WTC11 (cell line): ENCODE data around the gene ODAD3. TPM values are rescaled to one million over a fixed set of nuclear protein-coding genes. Genes with fewer than 3 reads are reported as not detected.

Experiments
- ATF1 ChIP-seq: sonication (generic); formaldehyde crosslinking; IDR thresholded peaks from 2 replicates; pipeline ENCODE4 v1.8.1; 2023; ENCODE audit warnings: mild to moderate bottlenecking, moderate library complexity, missing genetic modification reagents
- CBFB ChIP-seq: sonication (generic); formaldehyde crosslinking; IDR thresholded peaks from 2 replicates; pipeline ENCODE4 v1.8.1; 2022; ENCODE audit warnings: mild to moderate bottlenecking, low read depth, missing genetic modification reagents
- CREB1 ChIP-seq: sonication (generic); formaldehyde crosslinking; IDR thresholded peaks from 2 replicates; pipeline ENCODE4 v1.8.0; 2023; ENCODE audit warnings: mild to moderate bottlenecking, missing genetic modification reagents
- CREM ChIP-seq: sonication (generic); formaldehyde crosslinking; IDR thresholded peaks from 2 replicates; pipeline ENCODE4 v1.8.1; 2022; ENCODE audit warnings: mild to moderate bottlenecking, missing genetic modification reagents, moderate library complexity
- ELF4 ChIP-seq: sonication (generic); formaldehyde crosslinking; IDR thresholded peaks from 2 replicates; pipeline ENCODE4 v1.8.1; 2022; ENCODE audit warnings: low read depth, mild to moderate bottlenecking, moderate library complexity, missing genetic modification reagents
- FOXJ3 ChIP-seq: sonication (generic); formaldehyde crosslinking; IDR thresholded peaks from 2 replicates; pipeline ENCODE4 v1.9.0; 2021; ENCODE audit warnings: missing genetic modification reagents, mild to moderate bottlenecking, borderline replicate concordance
- GABPB1 ChIP-seq: sonication (generic); formaldehyde crosslinking; IDR thresholded peaks from 2 replicates; pipeline ENCODE4 v1.8.1; 2023; ENCODE audit warnings: mild to moderate bottlenecking, missing genetic modification reagents
- IRF2 ChIP-seq: sonication (generic); formaldehyde crosslinking; IDR thresholded peaks from 2 replicates; pipeline ENCODE4 v1.8.0; 2022; ENCODE audit warnings: low read depth, missing genetic modification reagents, borderline replicate concordance
- MYBL2 ChIP-seq: sonication (generic); formaldehyde crosslinking; IDR thresholded peaks from 2 replicates; pipeline ENCODE4 v1.8.1; 2023; ENCODE audit warnings: mild to moderate bottlenecking, moderate library complexity, missing genetic modification reagents
- NR1H2 ChIP-seq: sonication (generic); formaldehyde crosslinking; IDR thresholded peaks from 2 replicates; pipeline ENCODE4 v1.9.0; 2021; ENCODE audit warnings: mild to moderate bottlenecking, moderate library complexity, missing genetic modification reagents
- PRRX2 ChIP-seq: fragments of 250-450 bp; sonication (Bioruptor Pico); IDR thresholded peaks from 2 replicates; pipeline ENCODE4 v1.8.0; 2021; ENCODE audit warnings: mild to moderate bottlenecking
- RORB ChIP-seq: fragments of 250-450 bp; sonication (Bioruptor Pico); IDR thresholded peaks from 2 replicates; pipeline ENCODE4 v1.9.0; 2021; ENCODE audit warnings: mild to moderate bottlenecking
- SP1 ChIP-seq: sonication (generic); formaldehyde crosslinking; conservative IDR thresholded peaks from 2 replicates; pipeline ENCODE4 v1.8.1; 2022; ENCODE audit warnings: missing genetic modification reagents
- ZNF121 ChIP-seq: sonication (generic); formaldehyde crosslinking; IDR thresholded peaks from 2 replicates; pipeline ENCODE4 v1.8.0; 2023; ENCODE audit warnings: missing genetic modification reagents
- ZNF263 ChIP-seq: sonication (generic); formaldehyde crosslinking; IDR thresholded peaks from 2 replicates; pipeline ENCODE4 v1.8.1; 2022; ENCODE audit warnings: low read depth, mild to moderate bottlenecking, moderate library complexity, missing genetic modification reagents
- ZNF396 ChIP-seq: fragments of 250-450 bp; sonication (Bioruptor Pico); IDR thresholded peaks from 2 replicates; pipeline ENCODE4 v1.8.0; 2021; ENCODE audit warnings: mild to moderate bottlenecking, moderate library complexity, borderline replicate concordance
- ZNF416 ChIP-seq: fragments of 250-450 bp; sonication (Bioruptor Pico); IDR thresholded peaks from 2 replicates; pipeline ENCODE4 v1.9.0; 2021; ENCODE audit warnings: mild to moderate bottlenecking, inconsistent platforms
- total RNA-seq: library from RNA; stranded (reverse); gene quantifications from 3 replicates; pipeline ENCODE4 v1.2.3, GENCODE V29; 2021
- TF ChIP-seq, protein P1 (sequence below): sonication (generic); formaldehyde crosslinking; IDR thresholded peaks from 2 replicates; pipeline ENCODE4 v1.8.1; 2023; ENCODE audit warnings: mild to moderate bottlenecking, missing genetic modification reagents
- TF ChIP-seq, protein P2 (sequence below): sonication (generic); formaldehyde crosslinking; IDR thresholded peaks from 2 replicates; pipeline ENCODE4 v1.8.1; 2023; ENCODE audit warnings: mild to moderate bottlenecking, missing genetic modification reagents, borderline replicate concordance
- TF ChIP-seq, protein P3 (sequence below): sonication (generic); formaldehyde crosslinking; IDR thresholded peaks from 2 replicates; pipeline ENCODE4 v1.8.1; 2023; ENCODE audit warnings: mild to moderate bottlenecking, missing genetic modification reagents
- TF ChIP-seq, protein P4 (sequence below): sonication (generic); formaldehyde crosslinking; IDR thresholded peaks from 2 replicates; pipeline ENCODE4 v1.8.1; 2022; ENCODE audit warnings: mild to moderate bottlenecking, missing genetic modification reagents, moderate library complexity, borderline replicate concordance
- TF ChIP-seq, protein P5 (sequence below): sonication (generic); formaldehyde crosslinking; conservative IDR thresholded peaks from 2 replicates; pipeline ENCODE4 v1.8.1; 2023; ENCODE audit warnings: mild to moderate bottlenecking, low read depth, missing genetic modification reagents, moderate library complexity
- TF ChIP-seq, protein P6 (sequence below): fragments of 250-450 bp; sonication (Bioruptor Pico); IDR thresholded peaks from 2 replicates; pipeline ENCODE4 v1.8.0; 2021; ENCODE audit warnings: mild to moderate bottlenecking
- TF ChIP-seq, protein P7 (sequence below): sonication (generic); formaldehyde crosslinking; IDR thresholded peaks from 2 replicates; pipeline ENCODE4 v1.8.1; 2022; ENCODE audit warnings: mild to moderate bottlenecking, moderate library complexity, missing genetic modification reagents
- TF ChIP-seq, protein P8 (sequence below): sonication (generic); formaldehyde crosslinking; IDR thresholded peaks from 2 replicates; pipeline ENCODE4 v1.8.1; 2022; ENCODE audit warnings: low read depth, mild to moderate bottlenecking, moderate library complexity, missing genetic modification reagents, borderline replicate concordance

The ODAD3 gene
- total RNA-seq, 1 experiment from 2014 or later = 4.1 TPM

DNA sequence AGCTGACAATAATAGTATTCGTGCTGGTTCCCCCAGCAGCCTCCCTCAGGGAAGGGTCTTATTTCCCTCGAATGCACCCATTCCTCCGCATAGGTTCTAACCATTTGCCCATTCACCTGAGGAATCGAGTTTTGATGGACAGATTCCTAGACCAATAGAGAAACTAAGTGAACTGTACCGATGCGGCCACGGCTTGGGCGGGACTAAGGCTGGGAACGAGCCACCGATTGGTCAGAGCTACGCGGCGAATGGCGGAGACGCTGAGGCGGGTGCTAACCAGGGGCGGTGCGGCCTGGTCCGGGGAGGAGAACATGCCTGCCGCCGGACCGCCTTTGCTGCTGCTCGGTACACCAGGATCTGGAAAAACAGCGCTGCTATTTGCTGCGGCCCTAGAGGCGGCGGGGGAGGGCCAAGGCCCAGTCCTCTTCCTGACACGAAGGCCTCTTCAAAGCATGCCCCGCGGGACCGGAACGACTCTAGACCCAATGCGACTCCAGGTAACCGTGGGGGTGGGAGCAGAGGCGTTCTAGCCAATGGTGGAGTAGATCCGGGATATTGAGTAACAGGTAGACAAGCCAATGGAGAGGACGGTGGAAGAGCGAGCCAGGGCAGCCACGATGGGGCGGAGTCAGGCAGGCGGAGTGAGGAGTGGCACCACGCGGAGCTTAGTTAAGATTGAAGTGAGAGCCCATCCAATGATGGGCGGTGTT is 60.3 kb downstream of the ODAD3 start, which contains the start of gene SWSAP1 (continued):
- TF ChIP-seq, protein P1, sequence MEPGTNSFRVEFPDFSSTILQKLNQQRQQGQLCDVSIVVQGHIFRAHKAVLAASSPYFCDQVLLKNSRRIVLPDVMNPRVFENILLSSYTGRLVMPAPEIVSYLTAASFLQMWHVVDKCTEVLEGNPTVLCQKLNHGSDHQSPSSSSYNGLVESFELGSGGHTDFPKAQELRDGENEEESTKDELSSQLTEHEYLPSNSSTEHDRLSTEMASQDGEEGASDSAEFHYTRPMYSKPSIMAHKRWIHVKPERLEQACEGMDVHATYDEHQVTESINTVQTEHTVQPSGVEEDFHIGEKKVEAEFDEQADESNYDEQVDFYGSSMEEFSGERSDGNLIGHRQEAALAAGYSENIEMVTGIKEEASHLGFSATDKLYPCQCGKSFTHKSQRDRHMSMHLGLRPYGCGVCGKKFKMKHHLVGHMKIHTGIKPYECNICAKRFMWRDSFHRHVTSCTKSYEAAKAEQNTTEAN (CRISPR knock-in tag) = no peak
- TF ChIP-seq, protein P2, sequence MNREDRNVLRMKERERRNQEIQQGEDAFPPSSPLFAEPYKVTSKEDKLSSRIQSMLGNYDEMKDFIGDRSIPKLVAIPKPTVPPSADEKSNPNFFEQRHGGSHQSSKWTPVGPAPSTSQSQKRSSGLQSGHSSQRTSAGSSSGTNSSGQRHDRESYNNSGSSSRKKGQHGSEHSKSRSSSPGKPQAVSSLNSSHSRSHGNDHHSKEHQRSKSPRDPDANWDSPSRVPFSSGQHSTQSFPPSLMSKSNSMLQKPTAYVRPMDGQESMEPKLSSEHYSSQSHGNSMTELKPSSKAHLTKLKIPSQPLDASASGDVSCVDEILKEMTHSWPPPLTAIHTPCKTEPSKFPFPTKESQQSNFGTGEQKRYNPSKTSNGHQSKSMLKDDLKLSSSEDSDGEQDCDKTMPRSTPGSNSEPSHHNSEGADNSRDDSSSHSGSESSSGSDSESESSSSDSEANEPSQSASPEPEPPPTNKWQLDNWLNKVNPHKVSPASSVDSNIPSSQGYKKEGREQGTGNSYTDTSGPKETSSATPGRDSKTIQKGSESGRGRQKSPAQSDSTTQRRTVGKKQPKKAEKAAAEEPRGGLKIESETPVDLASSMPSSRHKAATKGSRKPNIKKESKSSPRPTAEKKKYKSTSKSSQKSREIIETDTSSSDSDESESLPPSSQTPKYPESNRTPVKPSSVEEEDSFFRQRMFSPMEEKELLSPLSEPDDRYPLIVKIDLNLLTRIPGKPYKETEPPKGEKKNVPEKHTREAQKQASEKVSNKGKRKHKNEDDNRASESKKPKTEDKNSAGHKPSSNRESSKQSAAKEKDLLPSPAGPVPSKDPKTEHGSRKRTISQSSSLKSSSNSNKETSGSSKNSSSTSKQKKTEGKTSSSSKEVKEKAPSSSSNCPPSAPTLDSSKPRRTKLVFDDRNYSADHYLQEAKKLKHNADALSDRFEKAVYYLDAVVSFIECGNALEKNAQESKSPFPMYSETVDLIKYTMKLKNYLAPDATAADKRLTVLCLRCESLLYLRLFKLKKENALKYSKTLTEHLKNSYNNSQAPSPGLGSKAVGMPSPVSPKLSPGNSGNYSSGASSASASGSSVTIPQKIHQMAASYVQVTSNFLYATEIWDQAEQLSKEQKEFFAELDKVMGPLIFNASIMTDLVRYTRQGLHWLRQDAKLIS = no peak
- TF ChIP-seq, protein P3, sequence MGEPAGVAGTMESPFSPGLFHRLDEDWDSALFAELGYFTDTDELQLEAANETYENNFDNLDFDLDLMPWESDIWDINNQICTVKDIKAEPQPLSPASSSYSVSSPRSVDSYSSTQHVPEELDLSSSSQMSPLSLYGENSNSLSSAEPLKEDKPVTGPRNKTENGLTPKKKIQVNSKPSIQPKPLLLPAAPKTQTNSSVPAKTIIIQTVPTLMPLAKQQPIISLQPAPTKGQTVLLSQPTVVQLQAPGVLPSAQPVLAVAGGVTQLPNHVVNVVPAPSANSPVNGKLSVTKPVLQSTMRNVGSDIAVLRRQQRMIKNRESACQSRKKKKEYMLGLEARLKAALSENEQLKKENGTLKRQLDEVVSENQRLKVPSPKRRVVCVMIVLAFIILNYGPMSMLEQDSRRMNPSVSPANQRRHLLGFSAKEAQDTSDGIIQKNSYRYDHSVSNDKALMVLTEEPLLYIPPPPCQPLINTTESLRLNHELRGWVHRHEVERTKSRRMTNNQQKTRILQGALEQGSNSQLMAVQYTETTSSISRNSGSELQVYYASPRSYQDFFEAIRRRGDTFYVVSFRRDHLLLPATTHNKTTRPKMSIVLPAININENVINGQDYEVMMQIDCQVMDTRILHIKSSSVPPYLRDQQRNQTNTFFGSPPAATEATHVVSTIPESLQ (CRISPR knock-in tag) = no peak
- no peak for TF ChIP-seq ELF4 (CRISPR knock-in tag)
- TF ChIP-seq ATF1 (CRISPR knock-in tag) = no peak
- TF ChIP-seq CBFB (CRISPR knock-in tag) = no peak
- 0 out of 2 replicates have a peak, but pooled peaks have one; percentile 17 for TF ChIP-seq ZNF416 (CRISPR knock-in tag)
- TF ChIP-seq PRRX2 (CRISPR knock-in tag) = no peak
- TF ChIP-seq NR1H2 = no peak
- TF ChIP-seq SP1 = peak; percentile 76
- peak; percentile 56; the same call in 1 of the 2 replicates for TF ChIP-seq CREB1 (CRISPR knock-in tag)
- TF ChIP-seq, protein P4, sequence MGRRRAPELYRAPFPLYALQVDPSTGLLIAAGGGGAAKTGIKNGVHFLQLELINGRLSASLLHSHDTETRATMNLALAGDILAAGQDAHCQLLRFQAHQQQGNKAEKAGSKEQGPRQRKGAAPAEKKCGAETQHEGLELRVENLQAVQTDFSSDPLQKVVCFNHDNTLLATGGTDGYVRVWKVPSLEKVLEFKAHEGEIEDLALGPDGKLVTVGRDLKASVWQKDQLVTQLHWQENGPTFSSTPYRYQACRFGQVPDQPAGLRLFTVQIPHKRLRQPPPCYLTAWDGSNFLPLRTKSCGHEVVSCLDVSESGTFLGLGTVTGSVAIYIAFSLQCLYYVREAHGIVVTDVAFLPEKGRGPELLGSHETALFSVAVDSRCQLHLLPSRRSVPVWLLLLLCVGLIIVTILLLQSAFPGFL (CRISPR knock-in tag) = no peak
- TF ChIP-seq, protein P5, sequence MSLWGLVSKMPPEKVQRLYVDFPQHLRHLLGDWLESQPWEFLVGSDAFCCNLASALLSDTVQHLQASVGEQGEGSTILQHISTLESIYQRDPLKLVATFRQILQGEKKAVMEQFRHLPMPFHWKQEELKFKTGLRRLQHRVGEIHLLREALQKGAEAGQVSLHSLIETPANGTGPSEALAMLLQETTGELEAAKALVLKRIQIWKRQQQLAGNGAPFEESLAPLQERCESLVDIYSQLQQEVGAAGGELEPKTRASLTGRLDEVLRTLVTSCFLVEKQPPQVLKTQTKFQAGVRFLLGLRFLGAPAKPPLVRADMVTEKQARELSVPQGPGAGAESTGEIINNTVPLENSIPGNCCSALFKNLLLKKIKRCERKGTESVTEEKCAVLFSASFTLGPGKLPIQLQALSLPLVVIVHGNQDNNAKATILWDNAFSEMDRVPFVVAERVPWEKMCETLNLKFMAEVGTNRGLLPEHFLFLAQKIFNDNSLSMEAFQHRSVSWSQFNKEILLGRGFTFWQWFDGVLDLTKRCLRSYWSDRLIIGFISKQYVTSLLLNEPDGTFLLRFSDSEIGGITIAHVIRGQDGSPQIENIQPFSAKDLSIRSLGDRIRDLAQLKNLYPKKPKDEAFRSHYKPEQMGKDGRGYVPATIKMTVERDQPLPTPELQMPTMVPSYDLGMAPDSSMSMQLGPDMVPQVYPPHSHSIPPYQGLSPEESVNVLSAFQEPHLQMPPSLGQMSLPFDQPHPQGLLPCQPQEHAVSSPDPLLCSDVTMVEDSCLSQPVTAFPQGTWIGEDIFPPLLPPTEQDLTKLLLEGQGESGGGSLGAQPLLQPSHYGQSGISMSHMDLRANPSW (CRISPR knock-in tag) = no peak
- peak; percentile 37; the same call in 1 of the 2 replicates for TF ChIP-seq GABPB1 (CRISPR knock-in tag)
- TF ChIP-seq, protein P6, sequence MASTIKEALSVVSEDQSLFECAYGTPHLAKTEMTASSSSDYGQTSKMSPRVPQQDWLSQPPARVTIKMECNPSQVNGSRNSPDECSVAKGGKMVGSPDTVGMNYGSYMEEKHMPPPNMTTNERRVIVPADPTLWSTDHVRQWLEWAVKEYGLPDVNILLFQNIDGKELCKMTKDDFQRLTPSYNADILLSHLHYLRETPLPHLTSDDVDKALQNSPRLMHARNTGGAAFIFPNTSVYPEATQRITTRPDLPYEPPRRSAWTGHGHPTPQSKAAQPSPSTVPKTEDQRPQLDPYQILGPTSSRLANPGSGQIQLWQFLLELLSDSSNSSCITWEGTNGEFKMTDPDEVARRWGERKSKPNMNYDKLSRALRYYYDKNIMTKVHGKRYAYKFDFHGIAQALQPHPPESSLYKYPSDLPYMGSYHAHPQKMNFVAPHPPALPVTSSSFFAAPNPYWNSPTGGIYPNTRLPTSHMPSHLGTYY (CRISPR knock-in tag) = no peak
- TF ChIP-seq ZNF263 (CRISPR knock-in tag) = no peak
- TF ChIP-seq MYBL2 (CRISPR knock-in tag) = no peak
- no peak for TF ChIP-seq FOXJ3 (CRISPR knock-in tag)
- no peak; the same call in 1 of the 2 replicates for TF ChIP-seq RORB (CRISPR knock-in tag)
- TF ChIP-seq IRF2 (CRISPR knock-in tag) = no peak
- TF ChIP-seq ZNF121 (CRISPR knock-in tag) = no peak
- TF ChIP-seq, protein P7, sequence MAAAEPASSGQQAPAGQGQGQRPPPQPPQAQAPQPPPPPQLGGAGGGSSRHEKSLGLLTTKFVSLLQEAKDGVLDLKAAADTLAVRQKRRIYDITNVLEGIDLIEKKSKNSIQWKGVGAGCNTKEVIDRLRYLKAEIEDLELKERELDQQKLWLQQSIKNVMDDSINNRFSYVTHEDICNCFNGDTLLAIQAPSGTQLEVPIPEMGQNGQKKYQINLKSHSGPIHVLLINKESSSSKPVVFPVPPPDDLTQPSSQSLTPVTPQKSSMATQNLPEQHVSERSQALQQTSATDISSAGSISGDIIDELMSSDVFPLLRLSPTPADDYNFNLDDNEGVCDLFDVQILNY (CRISPR knock-in tag) = peak; percentile 27; the same call in 1 of the 2 replicates
- TF ChIP-seq, protein P8, sequence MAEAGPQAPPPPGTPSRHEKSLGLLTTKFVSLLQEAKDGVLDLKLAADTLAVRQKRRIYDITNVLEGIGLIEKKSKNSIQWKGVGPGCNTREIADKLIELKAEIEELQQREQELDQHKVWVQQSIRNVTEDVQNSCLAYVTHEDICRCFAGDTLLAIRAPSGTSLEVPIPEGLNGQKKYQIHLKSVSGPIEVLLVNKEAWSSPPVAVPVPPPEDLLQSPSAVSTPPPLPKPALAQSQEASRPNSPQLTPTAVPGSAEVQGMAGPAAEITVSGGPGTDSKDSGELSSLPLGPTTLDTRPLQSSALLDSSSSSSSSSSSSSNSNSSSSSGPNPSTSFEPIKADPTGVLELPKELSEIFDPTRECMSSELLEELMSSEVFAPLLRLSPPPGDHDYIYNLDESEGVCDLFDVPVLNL (CRISPR knock-in tag) = no peak
- TF ChIP-seq ZNF396 (CRISPR knock-in tag) = no peak
- TF ChIP-seq CREM = no peak
